GM18511 (cell line): Measurements from ENCODE around the gene PTPRN2.
"Not testable (repeated sequence)": the region's sequence is repeated elsewhere in the genome, so short reads cannot be mapped to it uniquely, and the experiment has no call there.

ENCODE experiments used
- ATAC-seq: cut with Tn5 transposase; IDR thresholded peaks from one replicate; pipeline ENCODE4 v1.9.1; 2021; ENCODE audit warnings: mild to moderate bottlenecking, moderate library complexity; ENCODE audit not compliant: unreplicated experiment

Gene PTPRN2

GRCh38 chr7:158332516-158332915 lies 255.1 kb downstream of the PTPRN2 start:
- not testable (repeated sequence) for ATAC-seq

- ATAC-seq = not testable (repeated sequence)
Measured at GRCh38 chr7:158331826-158332450, 255.7 kb downstream of the PTPRN2 start.

GRCh38 chr7:158329686-158330085 lies 257.9 kb downstream of the PTPRN2 start:
- ATAC-seq = no peak

- ATAC-seq = no peak
Measured at GRCh38 chr7:158329014-158329610, 258.5 kb downstream of the PTPRN2 start.

- ATAC-seq = no peak
Measured at GRCh38 chr7:158328376-158329013, 259.1 kb downstream of the PTPRN2 start.

GRCh38 chr7:158327571-158328180 lies 259.9 kb downstream of the PTPRN2 start:
- ATAC-seq = no peak

GRCh38 chr7:158327012-158327411 lies 260.6 kb downstream of the PTPRN2 start:
- ATAC-seq = no peak

- no peak for ATAC-seq
Measured at GRCh38 chr7:158325530-158326381, 261.9 kb downstream of the PTPRN2 start.

- no peak for ATAC-seq
Measured at GRCh38 chr7:158324397-158325360, 262.9 kb downstream of the PTPRN2 start.

- no peak for ATAC-seq
Measured at GRCh38 chr7:158323741-158324396, 263.8 kb downstream of the PTPRN2 start.

- ATAC-seq = no peak
Measured at GRCh38 chr7:158322616-158323530, 264.8 kb downstream of the PTPRN2 start.

- no peak for ATAC-seq
Measured at GRCh38 chr7:158321936-158322615, 265.5 kb downstream of the PTPRN2 start.

- ATAC-seq = no peak
Measured at GRCh38 chr7:158321056-158321700, 266.4 kb downstream of the PTPRN2 start.

- no peak for ATAC-seq
Measured at GRCh38 chr7:158320328-158320727, 267.3 kb downstream of the PTPRN2 start.

GRCh38 chr7:158318511-158318913 lies 269.1 kb downstream of the PTPRN2 start:
- ATAC-seq = no peak

GRCh38 chr7:158317238-158318205 lies 270.1 kb downstream of the PTPRN2 start:
- ATAC-seq = no peak
